NCI-H1105 treated with DMSO at 0.1 percent for 48 hours (cell line): ENCODE results near the gene PGGHG.
"Not testable (repeated sequence)": the region's sequence is repeated elsewhere in the genome, so short reads cannot be mapped to it uniquely, and the experiment has no call there.

Experiments used
- DNase-seq: peaks from one replicate; lab custom pipeline; 2025; lab: John Stamatoyannopoulos, UW

PGGHG gene

GRCh38 chr11:297586-298405 is 8.9 kb downstream of the PGGHG start:
- DNase-seq: no peak

GRCh38 chr11:298406-299065 is 9.6 kb downstream of the PGGHG start:
- DNase-seq: no peak

- no peak for DNase-seq
Measured at GRCh38 chr11:299081-299891, 10.4 kb downstream of the PGGHG start, which contains the start of gene IFITM5. TSS of gene IFITM5 (minus strand) at chr11:299526. CDS start at chr11:299490, 36 bp downstream.

- no peak for DNase-seq
Measured at GRCh38 chr11:299951-300735, 11.2 kb downstream of the PGGHG start.

- no peak for DNase-seq
Measured at GRCh38 chr11:303363-303762, 14.4 kb downstream of the PGGHG start.

GRCh38 chr11:304061-304506 is 15.2 kb downstream of the PGGHG start:
- DNase-seq: no peak

GRCh38 chr11:304915-305843 is 16.3 kb downstream of the PGGHG start:
- peak; percentile 38 for DNase-seq

GRCh38 chr11:305844-306211 is 16.9 kb downstream of the PGGHG start:
- DNase-seq: no peak

GRCh38 chr11:306645-307371 is 17.9 kb downstream of the PGGHG start:
- no peak for DNase-seq

GRCh38 chr11:307766-308708 is 19.1 kb downstream of the PGGHG start, which contains the start of gene IFITM2:
TSS of gene IFITM2 (plus strand) at chr11:307816. CDS start at chr11:308193, 377 bp downstream.
- DNase-seq: not testable (repeated sequence)

- DNase-seq: not testable (repeated sequence)
Measured at GRCh38 chr11:308740-309665, 20.1 kb downstream of the PGGHG start.

GRCh38 chr11:309979-310572 is 21.1 kb downstream of the PGGHG start:
- DNase-seq: not testable (repeated sequence)

- not testable (repeated sequence) for DNase-seq
Measured at GRCh38 chr11:311013-311748, 22.3 kb downstream of the PGGHG start.

- DNase-seq: no peak
Measured at GRCh38 chr11:312092-312816, 23.3 kb downstream of the PGGHG start.

GRCh38 chr11:313304-313786 is 24.4 kb downstream of the PGGHG start:
- no peak for DNase-seq
